Osteoblast (primary cell): ENCODE results near the gene DRD4. TPM values are rescaled to one million over a fixed set of nuclear protein-coding genes. Genes with fewer than 3 reads are reported as not detected.

Source experiments
- DNase-seq: peaks from one replicate; pipeline ENCODE4 v3.0.0; 2011; ENCODE audit warnings: low spot score, mixed read lengths; ENCODE audit not compliant: insufficient read length; ENCODE audit errors: missing footprints
- H2AFZ ChIP-seq: 2 replicates; pipeline ENCODE4 v1.6.0; 2011; ENCODE audit warnings: mild to moderate bottlenecking, low read length
- H3K27ac ChIP-seq: 2 replicates; pipeline ENCODE4 v1.5.1; 2011; ENCODE audit warnings: mild to moderate bottlenecking, low read depth, low read length, moderate library complexity
- H3K27me3 ChIP-seq: 2 replicates; pipeline ENCODE4 v1.6.0; 2012; ENCODE audit warnings: mild to moderate bottlenecking, control low read depth, inconsistent platforms, low read length, moderate library complexity; ENCODE audit not compliant: insufficient read depth
- H3K36me3 ChIP-seq: 2 replicates; pipeline ENCODE4 v1.5.1; 2011; ENCODE audit warnings: mild to moderate bottlenecking, low read length, control low read depth, moderate library complexity; ENCODE audit not compliant: insufficient read depth
- H3K4me1 ChIP-seq: 2 replicates; pipeline ENCODE4 v1.5.1; 2011; ENCODE audit warnings: mild to moderate bottlenecking, low read length, control low read depth, moderate library complexity; ENCODE audit not compliant: insufficient read depth
- H3K4me2 ChIP-seq: 2 replicates; pipeline ENCODE4 v1.6.0; 2011; ENCODE audit warnings: mild to moderate bottlenecking, low read length; ENCODE audit not compliant: insufficient read depth
- H3K4me3 ChIP-seq: fragments of 200-600 bp; sonication (generic); 3 replicates; pipeline ENCODE4 v1.5.1; 2012; ENCODE audit warnings: mild to moderate bottlenecking, low read length, inconsistent platforms; ENCODE audit not compliant: insufficient read depth
- H3K79me2 ChIP-seq: 2 replicates; pipeline ENCODE4 v1.6.0; 2012; ENCODE audit warnings: mild to moderate bottlenecking, low read length, control low read depth, inconsistent platforms; ENCODE audit not compliant: insufficient read depth
- H3K9me3 ChIP-seq: 2 replicates; pipeline ENCODE4 v1.5.1; 2011; ENCODE audit warnings: low read depth, low read length, control low read depth
- H4K20me1 ChIP-seq: 2 replicates; pipeline ENCODE4 v1.6.0; 2012; ENCODE audit warnings: mild to moderate bottlenecking, low read length, control low read depth; ENCODE audit not compliant: insufficient read depth
- CTCF ChIP-seq: IDR thresholded peaks from 2 replicates; pipeline ENCODE4 v1.5.1; 2011; ENCODE audit warnings: mild to moderate bottlenecking, low read depth, low read length, moderate library complexity; ENCODE audit errors: extremely low read depth
- total RNA-seq: library from RNA; depleted of rRNA; stranded (reverse); fragments of >200 nt; gene quantifications from 2 replicates; pipeline ENCODE4 v1.2.3, GENCODE V29; 2012

DRD4 gene
- total RNA-seq, 1 donor: not detected

GRCh38 chr11:606245-606644, 30.8 kb upstream of the DRD4 start:
- no peaks in the 10 kb centered on the region for H3K9me3 ChIP-seq
- H3K4me2 ChIP-seq: no peak overlapping the region
- H3K27ac ChIP-seq: peak overlapping the region; percentile 31
- no peak overlapping the region for H2AFZ ChIP-seq
- peaks cover 16% of the 10 kb centered on the region for H4K20me1 ChIP-seq
- no peak overlapping the region for H3K4me3 ChIP-seq
- TF ChIP-seq CTCF: no peak
- H3K36me3 ChIP-seq: peaks cover 89% of the 10 kb centered on the region
- no peaks in the 10 kb centered on the region for H3K27me3 ChIP-seq
- peak; percentile 98 for DNase-seq
- no peaks in the 10 kb centered on the region for H3K4me1 ChIP-seq
- peaks cover 4% of the 10 kb centered on the region for H3K79me2 ChIP-seq

- Histone ChIP-seq H3K4me1 (no peaks in the 10 kb centered on the region), H3K79me2 (peaks cover 4% of the 10 kb centered on the region), H3K27me3 (no peaks in the 10 kb centered on the region), H3K4me2 (no peak overlapping the region), H3K9me3 (no peaks in the 10 kb centered on the region), H4K20me1 (peaks cover 19% of the 10 kb centered on the region), H3K27ac (peak overlapping the region; percentile 31), H3K4me3 (no peak overlapping the region), H2AFZ (no peak overlapping the region), H3K36me3 (peaks cover 88% of the 10 kb centered on the region)
- no peak for DNase-seq
- TF ChIP-seq CTCF: no peak
These were observed 29.9 kb upstream of the DRD4 start for GRCh38 chr11:607020-607780.

GRCh38 chr11:607971-608659, 29.0 kb upstream of the DRD4 start:
- H3K79me2 ChIP-seq: peaks cover 2% of the 10 kb centered on the region
- peaks cover 88% of the 10 kb centered on the region for H3K36me3 ChIP-seq
- no peak for DNase-seq
- TF ChIP-seq CTCF: no peak
- no peak overlapping the region for H3K4me2 ChIP-seq
- H3K4me3 ChIP-seq: no peak overlapping the region
- no peak overlapping the region for H2AFZ ChIP-seq
- H3K9me3 ChIP-seq: no peaks in the 10 kb centered on the region
- H3K27me3 ChIP-seq: no peaks in the 10 kb centered on the region
- no peak overlapping the region for H3K27ac ChIP-seq
- H4K20me1 ChIP-seq: peaks cover 28% of the 10 kb centered on the region
- no peaks in the 10 kb centered on the region for H3K4me1 ChIP-seq

GRCh38 chr11:608791-609251, 28.2 kb upstream of the DRD4 start:
- H3K27me3 ChIP-seq: no peaks in the 10 kb centered on the region
- no peak overlapping the region for H3K27ac ChIP-seq
- peaks cover 30% of the 10 kb centered on the region for H4K20me1 ChIP-seq
- TF ChIP-seq CTCF: no peak
- no peaks in the 10 kb centered on the region for H3K4me1 ChIP-seq
- DNase-seq: no peak
- no peak overlapping the region for H3K4me2 ChIP-seq
- no peaks in the 10 kb centered on the region for H3K9me3 ChIP-seq
- H2AFZ ChIP-seq: no peak overlapping the region
- H3K79me2 ChIP-seq: no peaks in the 10 kb centered on the region
- H3K36me3 ChIP-seq: peaks cover 85% of the 10 kb centered on the region
- no peak overlapping the region for H3K4me3 ChIP-seq
